HG03039 (cell line): ENCODE results near the gene POLL.
"Not testable (repeated sequence)": the region's sequence is repeated elsewhere in the genome, so short reads cannot be mapped to it uniquely, and the experiment has no call there.

Experiments
- ATAC-seq: cut with Tn5 transposase; IDR thresholded peaks from one replicate; pipeline ENCODE4 v1.9.1; 2021; ENCODE audit warnings: mild to moderate bottlenecking, moderate library complexity; ENCODE audit not compliant: unreplicated experiment

POLL gene

DNA sequence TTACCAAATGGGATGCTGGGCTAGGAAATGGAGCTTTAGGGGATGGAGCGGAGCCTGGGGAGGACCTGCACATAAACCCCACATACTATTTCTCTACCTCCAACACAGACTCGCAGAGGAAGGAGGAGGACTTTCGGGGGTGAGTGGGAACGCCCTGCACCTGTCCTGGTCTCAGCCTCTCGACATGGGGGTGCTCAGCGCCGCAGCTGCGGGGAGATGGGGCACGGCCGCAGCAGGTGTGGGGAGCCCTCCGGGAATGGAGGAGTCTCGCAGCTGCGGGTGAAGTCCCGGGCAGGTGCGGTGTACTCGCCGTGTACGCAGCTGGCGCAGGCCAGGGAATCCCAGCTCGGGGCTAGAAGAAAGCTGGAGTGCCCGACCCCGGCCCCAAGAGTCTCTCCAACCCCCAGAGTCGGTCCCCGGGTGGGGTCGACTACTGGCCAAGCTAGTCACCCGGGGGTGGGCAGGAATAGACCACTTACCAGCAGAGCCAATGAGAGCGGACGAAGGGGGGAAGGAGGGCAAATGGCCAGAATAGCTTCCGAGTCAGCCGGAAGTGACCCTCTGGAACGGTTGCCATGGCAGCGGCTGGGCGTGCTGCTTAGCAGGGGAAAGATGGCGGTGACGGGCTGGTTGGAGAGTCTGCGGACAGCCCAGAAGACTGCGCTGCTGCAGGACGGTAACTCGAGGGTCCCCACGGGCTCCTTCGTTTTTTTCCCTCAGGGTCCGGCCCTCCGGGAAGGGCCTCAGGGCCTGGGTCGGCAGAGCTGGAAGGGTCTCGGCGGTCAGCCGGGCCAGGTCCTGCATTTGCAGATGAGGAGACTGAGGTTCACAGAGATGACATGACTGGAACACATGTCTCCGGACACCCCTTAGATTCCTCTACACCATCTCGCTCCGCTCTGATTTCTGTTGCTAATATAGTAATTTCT, at the start of gene POLL, which contains the start of gene DPCD:
POLL (minus strand) TSS at position 533 of the 929 bp plus-strand sequence. CDS start 897 bp downstream, outside the sequence.
DPCD (plus strand) TSS at position 597 of the 929 bp plus-strand sequence; CDS start at position 613, 16 bp downstream.
- ATAC-seq: peak; percentile 93

DNA sequence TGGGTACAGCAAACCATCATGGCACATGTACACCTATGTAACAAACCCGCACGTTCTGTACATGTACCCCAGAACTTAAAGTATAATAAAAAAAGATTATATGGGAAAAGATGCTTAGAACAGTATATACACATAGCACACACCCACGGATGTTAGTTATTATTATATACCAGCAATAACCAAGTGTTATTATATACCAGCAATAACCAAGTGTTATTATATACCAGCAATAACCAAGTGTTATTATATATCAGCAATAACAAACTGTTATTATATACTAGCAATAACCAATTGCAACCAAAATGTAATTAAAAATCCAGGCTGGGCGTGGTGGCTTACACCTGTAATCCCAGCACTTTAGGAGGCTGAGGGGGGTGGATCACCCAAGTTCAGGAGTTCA, 45.5 kb upstream of the POLL start:
- ATAC-seq: not testable (repeated sequence)

DNA sequence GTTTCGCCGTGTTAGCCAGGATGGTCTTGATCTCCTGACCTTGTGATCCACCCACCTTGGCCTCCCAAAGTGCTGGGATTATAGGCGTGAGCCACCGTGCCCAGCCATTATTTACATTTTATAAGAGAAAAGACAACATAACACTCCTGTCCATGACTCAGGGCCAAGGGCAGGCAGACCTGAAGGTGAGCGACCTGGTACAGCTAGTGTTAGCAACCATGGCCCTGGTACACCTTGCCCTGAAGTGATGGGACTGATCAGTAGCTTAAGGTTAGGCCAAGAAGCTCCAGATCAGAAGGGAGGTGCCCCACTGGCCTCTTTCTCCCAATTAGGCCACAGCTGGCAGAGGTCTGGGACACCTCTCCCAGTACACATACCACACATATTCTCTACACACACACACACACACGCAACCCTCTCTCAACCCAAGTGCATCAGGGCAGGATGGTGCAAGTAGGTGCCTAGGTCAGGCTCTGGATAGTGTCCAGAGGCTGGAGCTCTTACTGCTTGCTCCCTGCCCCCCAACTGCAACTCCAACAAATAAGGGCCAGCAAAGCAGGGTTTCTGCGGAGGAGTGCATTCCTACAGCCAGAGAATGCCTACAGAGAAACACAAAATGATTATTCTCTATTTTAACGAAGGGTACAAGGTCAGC, 43.9 kb upstream of the POLL start:
- ATAC-seq: no peak

- ATAC-seq: no peak
These were observed 42.5 kb upstream of the POLL start for GRCh38 chr10:101630633-101630920.

- no peak for ATAC-seq
These were observed 42.0 kb upstream of the POLL start for GRCh38 chr10:101629837-101630632.

DNA sequence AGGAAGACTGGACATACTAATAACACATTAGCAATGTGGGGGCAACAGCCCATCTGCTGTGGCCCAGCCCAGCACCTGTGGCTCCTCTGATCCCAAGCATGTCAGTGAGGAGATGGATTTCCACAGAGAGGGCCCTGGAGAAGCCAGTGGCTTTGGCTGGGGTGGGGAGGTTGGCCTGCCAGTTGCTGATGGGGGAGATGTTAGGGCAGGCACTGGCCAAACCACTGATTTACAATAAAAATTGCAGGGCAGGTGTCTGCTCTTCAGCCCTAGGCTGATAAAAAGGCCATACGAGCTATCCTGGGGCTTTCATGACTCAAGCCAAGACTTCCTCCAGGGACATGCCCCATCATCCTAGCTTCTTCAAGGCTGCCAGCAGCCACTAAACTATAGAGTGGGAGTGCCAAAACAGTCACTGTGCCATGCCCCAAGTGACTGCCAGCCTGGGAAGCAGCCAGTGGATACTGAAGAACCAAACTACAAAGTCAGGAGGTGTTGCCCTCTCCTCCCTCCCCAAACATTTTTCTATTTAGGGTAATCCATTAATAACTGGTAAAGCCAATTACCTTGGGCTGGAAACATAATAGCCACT, 37.9 kb upstream of the POLL start:
- ATAC-seq: no peak

DNA sequence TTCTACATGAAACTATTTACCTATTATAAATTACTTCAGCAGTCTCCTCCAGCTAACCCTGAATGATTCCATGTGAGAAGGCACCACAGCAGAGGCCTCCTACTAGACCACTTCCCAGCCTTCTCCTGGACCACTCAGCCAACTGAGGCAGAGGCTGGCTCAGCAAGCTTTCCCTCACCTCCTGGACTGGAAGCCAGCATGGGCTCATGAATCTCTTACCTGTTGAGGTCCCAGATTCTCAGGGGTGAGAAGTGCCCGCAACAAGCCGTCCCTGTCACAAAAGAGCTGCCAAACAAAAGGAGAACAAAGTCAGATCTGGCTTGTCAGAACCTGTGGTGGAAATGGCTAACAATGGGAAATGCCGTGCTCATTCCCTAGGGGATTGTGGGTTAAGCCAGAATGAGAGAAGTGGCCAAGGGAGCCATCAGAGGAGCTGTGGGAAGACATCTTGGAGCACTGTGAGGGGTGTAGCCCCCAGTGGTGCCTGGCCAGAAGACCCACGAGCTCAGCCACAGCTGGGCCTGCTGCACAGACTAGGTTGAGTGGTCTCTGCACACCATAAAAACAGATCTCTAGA, 36.6 kb upstream of the POLL start:
- ATAC-seq: no peak

DNA sequence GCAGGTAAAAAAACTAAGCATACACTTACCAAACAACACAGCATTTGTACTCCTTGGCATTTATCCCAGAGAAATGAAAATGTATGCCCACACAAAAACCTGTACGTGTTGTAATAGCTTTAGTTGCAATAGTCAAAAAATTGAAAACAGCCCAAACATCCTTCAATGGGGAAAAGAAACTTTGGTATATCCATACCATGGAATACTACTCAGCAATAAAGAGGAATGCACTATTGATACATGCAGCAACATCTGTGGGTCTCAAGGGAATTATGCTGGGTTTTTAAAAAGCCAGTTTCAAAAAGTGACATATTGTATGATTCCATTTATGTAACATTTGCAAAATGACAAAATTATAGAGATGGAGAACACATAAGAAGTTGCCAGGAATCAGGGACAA, 35.5 kb upstream of the POLL start:
- no peak for ATAC-seq

DNA sequence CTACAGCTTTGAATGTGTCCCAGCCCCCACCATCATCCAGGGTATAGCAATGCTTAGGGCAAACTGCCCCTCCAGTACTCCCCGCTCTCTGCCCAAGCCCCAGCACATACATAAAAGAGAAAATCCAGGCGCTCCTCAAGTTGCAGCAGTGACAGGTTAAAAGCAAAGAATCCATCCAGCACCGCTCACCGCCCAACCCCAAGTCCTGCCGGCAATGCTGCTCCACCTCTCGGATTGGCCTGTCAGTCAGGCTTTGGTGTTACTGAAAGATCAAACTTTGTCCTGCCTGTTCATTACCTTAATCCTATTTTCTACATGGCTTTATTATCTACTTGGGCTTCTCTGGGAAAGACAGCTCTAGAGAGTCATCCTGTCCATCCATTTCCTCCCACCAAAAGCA, 31.9 kb upstream of the POLL start:
- ATAC-seq: no peak

DNA sequence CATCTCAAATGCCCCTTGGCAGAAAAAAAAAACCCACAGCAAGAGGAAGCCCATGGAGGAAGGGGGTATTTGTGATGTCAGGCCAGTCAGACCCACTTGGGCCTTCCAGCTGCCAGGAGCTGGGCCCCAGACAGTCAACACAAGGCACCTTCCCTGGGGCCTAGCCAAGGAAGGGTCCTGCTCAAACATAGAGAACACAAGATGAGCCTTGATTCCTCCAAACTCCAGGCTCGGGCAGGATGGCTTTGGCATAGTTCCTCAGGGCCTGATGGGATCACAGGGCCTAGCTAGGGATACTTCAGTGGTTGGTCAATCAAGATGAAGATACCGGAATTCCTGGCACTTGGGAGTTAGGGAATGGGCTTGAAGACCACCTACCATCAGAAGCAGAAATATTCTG, 30.8 kb upstream of the POLL start:
- no peak for ATAC-seq

DNA sequence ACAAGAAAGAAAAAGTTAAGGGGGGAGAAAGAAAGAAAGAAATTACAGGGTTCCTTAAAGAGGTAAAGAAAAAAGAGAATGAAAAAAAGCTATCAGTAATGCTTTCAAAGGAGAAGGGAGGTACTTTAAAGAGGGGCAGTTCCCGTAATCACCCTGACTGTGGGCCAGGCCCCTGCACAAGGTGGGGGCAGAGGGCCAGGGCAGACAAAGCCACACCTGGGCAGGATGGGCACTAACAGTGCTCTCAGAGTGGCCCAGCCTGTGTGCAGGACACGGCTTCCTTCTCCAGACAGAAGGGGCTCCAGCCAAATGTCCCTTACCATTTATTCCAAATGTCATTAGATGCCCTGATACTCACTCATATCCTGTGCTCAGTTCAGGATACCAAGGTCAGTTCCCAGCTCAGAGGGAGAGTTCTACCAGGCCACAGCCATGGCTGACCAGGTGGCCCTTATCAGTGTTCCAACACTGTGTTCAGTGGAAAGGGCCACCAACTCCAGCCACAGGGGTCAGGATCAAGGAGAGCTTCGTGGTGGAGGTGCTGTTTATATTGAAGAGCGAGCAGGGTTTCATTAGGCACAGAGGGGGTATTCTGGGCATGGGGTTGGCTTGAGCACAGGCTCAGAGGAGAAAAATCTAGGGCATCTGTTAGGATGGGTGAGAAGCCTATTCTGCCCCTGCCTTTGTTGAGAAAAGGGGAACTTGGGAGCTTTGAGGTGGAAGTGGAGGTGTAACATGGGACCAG, 29.9 kb upstream of the POLL start:
- ATAC-seq: no peak

DNA sequence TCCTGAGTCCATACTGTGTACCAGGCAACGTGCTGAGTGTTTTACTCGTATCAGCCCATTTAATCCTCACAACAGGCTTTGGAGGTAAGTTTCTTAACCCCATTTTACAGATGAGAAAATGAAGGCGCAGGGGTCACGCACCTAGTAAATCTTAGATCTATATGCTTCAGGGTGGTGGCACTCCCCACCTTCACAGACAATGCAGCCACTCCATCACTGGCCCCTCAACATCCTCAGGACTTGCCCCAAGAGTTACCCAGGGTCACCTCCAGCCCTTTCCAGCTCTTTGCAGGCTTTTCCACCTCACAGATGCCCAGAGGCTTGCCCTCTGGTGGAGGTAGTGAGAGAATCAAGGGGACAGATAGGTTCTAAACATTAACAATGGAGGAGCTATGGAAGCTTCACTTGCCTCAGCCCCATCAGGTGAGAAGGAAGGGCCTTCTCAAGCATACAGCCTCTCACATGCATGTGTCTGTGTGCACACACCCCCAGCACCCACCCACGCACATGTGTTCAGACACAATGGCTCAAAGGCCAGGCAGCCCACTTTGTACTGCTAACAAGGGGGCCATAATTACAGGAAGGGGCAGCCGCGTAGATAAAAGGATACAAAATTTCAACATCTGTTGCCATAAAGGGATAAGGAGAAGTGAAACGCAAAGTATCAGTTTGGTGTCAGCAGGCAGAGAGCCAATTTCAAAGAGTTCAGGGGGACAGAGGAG, 29.2 kb upstream of the POLL start:
- ATAC-seq: no peak

DNA sequence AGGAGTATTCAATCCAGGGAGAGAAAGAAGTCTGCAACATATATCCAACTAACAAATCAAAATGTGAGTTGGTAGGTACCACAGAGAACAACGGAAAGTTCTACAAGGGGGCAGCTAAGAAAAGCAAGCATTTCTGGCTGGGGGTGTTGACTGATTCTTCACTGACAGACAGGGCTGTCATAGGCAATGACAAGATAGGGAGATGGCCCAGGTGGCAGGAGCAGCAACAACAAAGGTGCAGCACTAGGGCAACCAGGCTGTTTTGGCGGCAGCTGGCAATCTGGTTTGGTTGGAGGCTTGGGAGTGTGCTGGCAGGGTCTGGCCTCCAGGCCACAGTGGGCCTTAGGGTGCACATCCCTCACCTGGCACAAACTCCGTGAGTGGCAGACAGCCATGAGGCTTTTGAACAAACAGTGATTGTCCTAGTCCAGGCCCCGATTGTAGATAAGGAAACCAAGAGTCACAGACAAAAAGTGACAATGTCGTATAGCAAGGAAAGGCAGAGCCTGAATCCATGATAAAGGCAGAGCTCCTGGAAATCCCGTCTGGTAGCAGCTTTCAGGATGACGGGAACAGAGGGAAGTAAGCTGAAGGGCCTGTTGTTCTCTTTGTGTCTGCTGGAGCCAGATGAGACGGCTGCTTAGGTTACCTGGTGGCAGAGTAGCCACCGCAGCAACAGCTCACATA, 28.5 kb upstream of the POLL start:
- no peak for ATAC-seq

DNA sequence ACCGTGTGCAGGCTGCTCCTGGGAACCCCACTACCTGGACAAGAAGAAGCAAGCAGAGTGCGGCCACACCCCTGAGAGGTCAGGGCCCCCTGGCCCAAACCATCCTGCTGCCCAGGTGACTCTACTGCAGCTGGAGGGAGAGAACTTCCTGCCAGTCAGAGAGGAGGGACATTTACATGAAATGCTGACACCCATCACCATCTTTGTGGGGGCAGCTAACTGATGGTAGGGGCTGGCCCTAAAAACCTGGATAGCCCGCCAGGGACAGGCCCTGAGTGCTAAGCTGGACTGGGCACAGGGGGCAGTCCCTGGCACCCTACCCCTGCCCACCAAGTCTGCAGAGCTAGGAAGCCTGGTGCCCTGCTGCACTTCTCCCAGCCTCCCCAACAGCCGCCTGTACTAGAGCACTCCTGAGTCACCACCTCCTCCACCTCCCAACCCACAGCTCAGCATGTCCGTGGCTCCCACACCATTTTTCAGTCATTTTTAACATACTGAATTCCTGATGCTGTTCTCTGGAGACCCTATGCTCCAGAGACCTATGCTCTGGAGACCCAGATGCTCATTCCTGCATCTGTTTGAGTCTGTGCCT, 27.6 kb upstream of the POLL start:
- no peak for ATAC-seq

DNA sequence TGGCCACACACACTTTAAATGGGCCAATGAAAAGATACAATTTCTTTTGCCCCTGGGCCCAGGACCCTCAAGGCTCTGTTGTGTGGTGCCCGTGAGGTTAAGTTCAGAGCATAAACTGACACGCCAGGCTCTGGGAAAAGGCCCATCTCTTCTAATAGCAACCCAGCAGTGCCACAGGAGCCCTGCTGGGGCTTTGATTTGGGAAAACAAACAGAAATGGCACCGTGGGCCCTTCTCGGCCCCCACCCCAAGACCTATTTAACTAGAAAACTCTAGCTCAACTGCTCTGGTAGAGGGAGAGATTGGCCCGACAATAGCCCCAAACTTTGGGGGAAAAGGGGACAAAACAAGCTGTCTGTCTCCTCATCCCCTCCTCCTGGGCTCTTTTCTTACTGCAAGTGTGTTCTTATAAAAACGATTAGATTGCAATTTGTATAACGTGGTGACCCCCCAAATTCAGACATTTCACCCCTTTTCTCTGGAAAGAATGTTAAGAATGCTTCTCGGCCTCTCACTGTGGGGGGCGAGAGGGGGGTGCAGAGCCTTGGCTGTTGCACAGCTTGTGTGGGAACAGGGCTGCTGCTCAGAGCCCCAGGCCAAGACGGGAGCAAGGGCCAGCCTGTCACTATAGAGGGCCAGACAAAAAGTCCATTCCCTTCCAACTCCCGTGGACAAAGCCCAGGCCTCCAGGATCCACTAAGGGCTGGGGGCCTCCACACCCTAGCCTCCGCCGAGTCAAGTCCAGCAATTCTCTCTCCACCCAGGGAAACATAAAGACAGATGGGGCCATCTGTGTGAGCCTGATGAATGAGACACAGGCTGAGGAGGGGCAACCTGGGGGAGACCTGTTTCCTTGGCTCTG, 26.8 kb upstream of the POLL start:
- no peak for ATAC-seq

DNA sequence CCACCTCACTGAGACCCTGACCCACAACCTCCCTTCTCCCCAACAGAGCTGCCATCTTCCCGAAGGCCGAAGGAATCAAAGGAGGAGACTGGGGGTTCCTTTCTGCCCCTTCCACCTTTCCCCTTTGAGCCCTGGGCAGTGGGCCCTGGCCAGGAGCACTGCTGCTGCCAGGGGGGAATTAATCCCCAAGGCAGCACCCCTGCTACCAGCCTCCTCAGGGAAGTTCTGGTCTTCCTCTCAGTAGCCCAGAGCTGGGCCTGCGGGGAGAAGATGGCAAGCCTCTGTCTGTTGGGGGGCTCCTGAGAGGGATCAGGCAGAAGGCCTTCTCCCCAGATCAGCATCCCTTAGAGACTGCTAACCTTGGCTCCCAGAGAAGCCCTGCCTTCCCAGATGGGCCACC, 25.6 kb upstream of the POLL start:
- ATAC-seq: no peak

DNA sequence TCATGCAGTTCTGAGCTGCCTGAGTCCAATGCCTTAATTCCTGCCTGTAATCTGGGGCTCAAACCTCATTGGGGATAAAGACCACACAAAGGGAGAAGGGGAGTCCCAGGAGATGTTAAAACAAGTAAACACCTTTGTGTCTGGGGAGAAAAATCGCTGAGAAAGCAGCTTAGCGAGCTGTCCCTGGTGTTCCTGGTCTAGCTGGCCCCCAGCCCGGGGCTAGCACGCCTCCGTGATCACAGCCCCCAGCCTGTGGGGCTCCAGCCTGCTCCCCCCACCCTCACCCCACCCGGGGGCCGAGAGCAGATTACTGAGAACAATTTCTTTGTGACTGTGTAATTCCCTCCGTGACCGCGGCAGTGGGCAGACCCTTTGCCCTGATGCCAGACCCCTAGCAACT, 24.8 kb upstream of the POLL start:
- no peak for ATAC-seq

DNA sequence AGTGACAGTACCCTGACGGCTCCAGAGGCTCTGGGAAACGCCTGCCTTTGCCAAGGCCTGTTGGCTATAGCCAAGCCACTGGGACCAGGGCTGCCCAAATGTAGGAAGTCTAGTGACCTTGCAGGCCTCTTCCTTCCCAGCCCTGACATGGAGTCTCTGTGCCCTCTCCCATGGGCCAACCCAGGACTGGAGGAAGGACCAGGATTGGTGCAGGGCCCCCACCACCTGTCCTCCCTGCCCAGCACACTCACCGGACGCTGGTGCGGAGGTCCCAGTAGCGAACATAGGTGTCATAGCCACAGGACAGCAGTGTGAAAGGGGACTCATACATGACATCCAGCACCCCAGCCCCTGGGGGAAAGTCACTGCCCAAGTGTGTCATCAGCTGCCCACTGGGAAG, 24.0 kb upstream of the POLL start:
- no peak for ATAC-seq
